Measurements from ENCODE around the gene CHAF1B. TPM values are rescaled to one million over a fixed set of nuclear protein-coding genes. Genes with fewer than 3 reads are reported as not detected.

Gene CHAF1B
- total RNA-seq, 2 experiments from 2014 or later: 9.9 to 24.0 TPM

DNA sequence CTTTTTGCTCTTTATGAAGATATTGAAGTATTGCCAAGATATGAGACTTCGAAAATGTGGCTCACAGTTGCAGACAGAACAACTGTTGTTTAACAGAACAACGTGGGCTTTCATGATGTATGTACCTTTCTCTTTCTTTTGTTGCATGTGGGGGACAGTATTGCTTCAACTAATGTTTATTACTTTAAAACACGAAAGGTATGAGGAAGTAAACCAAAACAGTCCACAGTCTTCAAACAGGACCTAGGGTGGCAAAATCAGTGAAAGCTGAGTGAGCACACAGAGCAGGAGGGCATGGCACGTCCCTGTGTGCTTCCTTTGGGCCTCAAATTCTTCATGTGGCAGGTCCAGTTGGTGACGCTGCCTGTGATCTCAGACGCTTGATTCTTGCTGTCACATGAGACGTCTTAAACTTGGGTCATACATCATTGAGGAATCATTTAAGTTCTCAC, 7.8 kb upstream of the CHAF1B start:
- Histone ChIP-seq H3K9me3 (ENCODE audit: low read length) (no peaks in the 10 kb centered on the region), H3K4me1 (ENCODE audit: insufficient read depth, low read length, poor library complexity, severe bottlenecking) (no peaks in the 10 kb centered on the region), H4K20me1 (ENCODE audit: insufficient read depth, low read length) (no peaks in the 10 kb centered on the region), H3K4me2 (ENCODE audit: low read length) (no peak overlapping the region), H3K36me3 (ENCODE audit: insufficient read depth, low read length) (peaks cover 55% of the 10 kb centered on the region), H3K79me2 (ENCODE audit: insufficient read depth, low read depth, low read length) (no peaks in the 10 kb centered on the region), H3K4me3 (ENCODE audit: low read depth, low read length, poor library complexity, severe bottlenecking) (no peak overlapping the region), H2AFZ (ENCODE audit: low read length) (no peak overlapping the region), H3K9me2 (ENCODE audit: insufficient read depth, low read length) (no peaks in the 10 kb centered on the region), H3K27ac (ENCODE audit: low read depth, low read length, poor library complexity, severe bottlenecking) (no peak overlapping the region)
- POLR2A ChIA-PET: interaction anchor here (1.2 kb wide), 1 partner anchor 49 kb away, joined by 4 read pairs; no protein-coding TSS in a partner anchor
- TF ChIP-seq, protein P1, sequence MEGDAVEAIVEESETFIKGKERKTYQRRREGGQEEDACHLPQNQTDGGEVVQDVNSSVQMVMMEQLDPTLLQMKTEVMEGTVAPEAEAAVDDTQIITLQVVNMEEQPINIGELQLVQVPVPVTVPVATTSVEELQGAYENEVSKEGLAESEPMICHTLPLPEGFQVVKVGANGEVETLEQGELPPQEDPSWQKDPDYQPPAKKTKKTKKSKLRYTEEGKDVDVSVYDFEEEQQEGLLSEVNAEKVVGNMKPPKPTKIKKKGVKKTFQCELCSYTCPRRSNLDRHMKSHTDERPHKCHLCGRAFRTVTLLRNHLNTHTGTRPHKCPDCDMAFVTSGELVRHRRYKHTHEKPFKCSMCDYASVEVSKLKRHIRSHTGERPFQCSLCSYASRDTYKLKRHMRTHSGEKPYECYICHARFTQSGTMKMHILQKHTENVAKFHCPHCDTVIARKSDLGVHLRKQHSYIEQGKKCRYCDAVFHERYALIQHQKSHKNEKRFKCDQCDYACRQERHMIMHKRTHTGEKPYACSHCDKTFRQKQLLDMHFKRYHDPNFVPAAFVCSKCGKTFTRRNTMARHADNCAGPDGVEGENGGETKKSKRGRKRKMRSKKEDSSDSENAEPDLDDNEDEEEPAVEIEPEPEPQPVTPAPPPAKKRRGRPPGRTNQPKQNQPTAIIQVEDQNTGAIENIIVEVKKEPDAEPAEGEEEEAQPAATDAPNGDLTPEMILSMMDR (conservative IDR thresholded peaks at IDR 0.05; ENCODE audit: low read length): no peak
- no peak for TF ChIP-seq EZH2phosphoT487 (IDR thresholded peaks at IDR 0.05; ENCODE audit: borderline replicate concordance, low read depth, low read length)
- CTCF ChIA-PET (ENCODE audit: unreplicated experiment): no interaction called here
- BruUV-seq (replicated peaks): TSS peak; percentile 13
- DNase-seq (ENCODE audit: low spot score): no peak
- intact Hi-C loops (cut with micrococcal nuclease; ENCODE audit: unreplicated experiment): no loop called here

DNA sequence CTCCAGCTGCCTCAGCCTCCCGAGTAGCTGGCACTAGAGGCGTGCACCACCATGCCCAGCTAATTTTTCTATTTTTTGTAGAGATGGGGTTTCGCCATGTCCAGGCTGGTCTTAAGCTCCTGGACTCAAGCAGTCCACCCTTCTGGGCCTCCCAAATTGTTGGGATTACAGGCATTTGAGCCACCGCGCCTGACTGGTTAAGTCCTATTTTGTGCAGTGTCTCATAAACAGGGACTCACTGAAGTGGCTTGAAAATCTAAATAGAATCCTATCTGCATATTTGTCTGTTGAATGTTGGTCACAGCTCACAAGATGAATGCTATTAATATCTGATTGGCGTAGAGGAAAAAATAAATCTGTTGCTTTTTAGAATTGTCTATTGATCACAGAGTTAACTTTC, 5.9 kb upstream of the CHAF1B start:
- no peak overlapping the region for H3K4me2 ChIP-seq (ENCODE audit: low read length)
- CTCF ChIA-PET (ENCODE audit: unreplicated experiment): no interaction called here

More for the DNA sequence above, 5.9 kb upstream of the CHAF1B start:
- Histone ChIP-seq H2AFZ (ENCODE audit: low read length) (no peak overlapping the region), H3K4me3 (ENCODE audit: low read depth, low read length, poor library complexity, severe bottlenecking) (no peak overlapping the region), H3K9me2 (ENCODE audit: insufficient read depth, low read length) (no peaks in the 10 kb centered on the region), H3K27ac (ENCODE audit: low read depth, low read length, poor library complexity, severe bottlenecking) (no peak overlapping the region), H3K79me2 (ENCODE audit: insufficient read depth, low read depth, low read length) (no peaks in the 10 kb centered on the region), H4K20me1 (ENCODE audit: insufficient read depth, low read length) (no peaks in the 10 kb centered on the region), H3K36me3 (ENCODE audit: insufficient read depth, low read length) (peaks cover 38% of the 10 kb centered on the region), H3K4me1 (ENCODE audit: insufficient read depth, low read length, poor library complexity, severe bottlenecking) (no peaks in the 10 kb centered on the region), H3K9me3 (ENCODE audit: low read length) (no peaks in the 10 kb centered on the region)
- TF ChIP-seq EZH2phosphoT487 (IDR thresholded peaks at IDR 0.05; ENCODE audit: borderline replicate concordance, low read depth, low read length): no peak
- TF ChIP-seq, protein P1 (conservative IDR thresholded peaks at IDR 0.05; ENCODE audit: low read length): no peak
- no TSS peak for BruUV-seq (replicated peaks)
- no peak for DNase-seq (ENCODE audit: low spot score)
- intact Hi-C loops (cut with micrococcal nuclease; ENCODE audit: unreplicated experiment): no loop called here
- POLR2A ChIA-PET: no interaction called here
